Measurements from ENCODE around the gene CNIH3. TPM values are rescaled to one million over a fixed set of nuclear protein-coding genes. Genes with fewer than 3 reads are reported as not detected.

Gene CNIH3
- total RNA-seq, 1 experiment from 2014 or later: 1.8 TPM

- Histone ChIP-seq H3K27ac (ENCODE audit: low read depth, low read length) (no peak overlapping the region), H4K20me1 (ENCODE audit: insufficient read depth) (no peaks in the 10 kb centered on the region), H3K9me2 (ENCODE audit: insufficient read depth) (no peaks in the 10 kb centered on the region), H3K27me3 (ENCODE audit: insufficient read depth, low read length) (no peaks in the 10 kb centered on the region; the same call in 1 of the 2 replicates), H3K79me2 (ENCODE audit: insufficient read depth, low read length) (no peaks in the 10 kb centered on the region), H3K4me2 (ENCODE audit: low read length) (no peak overlapping the region), H3K9me3 (ENCODE audit: control insufficient read depth in 1 of 2, insufficient read depth in 1 of 2, low read depth in 1 of 2, low read length in 2 of 2) (no peaks in the 10 kb centered on the region), H3K9ac (ENCODE audit: low read length) (no peak overlapping the region), H3K36me3 (ENCODE audit: control insufficient read depth in 1 of 2, insufficient read depth in 2 of 2, low read length in 2 of 2) (no peaks in the 10 kb centered on the region), H2AFZ (ENCODE audit: low read depth, low read length, poor library complexity, severe bottlenecking) (no peak overlapping the region), H3K4me3 (replicated peaks in 1 of 2; ENCODE audit: low read depth in 1 of 2, low read length in 2 of 2) (no peak overlapping the region), H3K4me1 (ENCODE audit: control insufficient read depth in 1 of 2, insufficient read depth in 2 of 2, low read length in 2 of 2) (no peaks in the 10 kb centered on the region)
- ChIA-PET RAD21 (ENCODE audit: low non-redundant PET in 1 of 2, low total read pairs in 2 of 2, uncharacterized antibody in 2 of 2, unreplicated experiment in 2 of 2) (no interaction called here), CTCF (no interaction called here), POLR2A (no interaction called here)
- no peak for TF ChIP-seq SIN3A (IDR thresholded peaks at IDR 0.05; ENCODE audit: low read depth)
- TF ChIP-seq CTCF (IDR thresholded peaks at IDR 0.05 in 2 of 3, conservative IDR thresholded peaks at IDR 0.05 in 1 of 3; ENCODE audit: borderline replicate concordance in 1 of 3, insufficient read depth in 1 of 3, low read depth in 2 of 3, low read length in 2 of 3): no peak
- no peak for TF ChIP-seq ZFX (IDR thresholded peaks at IDR 0.05)
- TF ChIP-seq POLR2A (IDR thresholded peaks at IDR 0.05; ENCODE audit: borderline replicate concordance, extremely low read depth, insufficient read depth, insufficient read length): no peak
- TF ChIP-seq TCF7L2 (IDR thresholded peaks at IDR 0.05; ENCODE audit: borderline replicate concordance, extremely low read depth, insufficient read depth, insufficient read length): no peak
- TF ChIP-seq REST (IDR thresholded peaks at IDR 0.05; ENCODE audit: low read depth): no peak
- TF ChIP-seq ELF1 (IDR thresholded peaks at IDR 0.05; ENCODE audit: borderline replicate concordance, low read depth): no peak
- TF ChIP-seq YY1 (IDR thresholded peaks at IDR 0.05; ENCODE audit: extremely low read depth, insufficient replicate concordance, low read depth, low read length): no peak
- TF ChIP-seq SRF (IDR thresholded peaks at IDR 0.05; ENCODE audit: low read depth): no peak
- no peak for TF ChIP-seq CEBPB (IDR thresholded peaks at IDR 0.05; ENCODE audit: low read depth)
- TF ChIP-seq POLR2AphosphoS5 (IDR thresholded peaks at IDR 0.05; ENCODE audit: low read depth, low read length): no peak
- TF ChIP-seq ZNF274 (IDR thresholded peaks at IDR 0.05; ENCODE audit: low read depth, low read length): no peak
- TF ChIP-seq EGR1 (IDR thresholded peaks at IDR 0.05; ENCODE audit: low read depth): no peak
- no peak for TF ChIP-seq ZBTB33 (IDR thresholded peaks at IDR 0.05; ENCODE audit: extremely low read depth, insufficient replicate concordance, low read length)
- TF ChIP-seq EZH2 (IDR thresholded peaks at IDR 0.05): no peak
- intact Hi-C loops (cut with micrococcal nuclease): no loop called here
- ATAC-seq (no peak), DNase-seq (ENCODE audit: low read depth, low spot score) (no peak)
- no TSS peak for BruUV-seq (replicated peaks)
Measured at GRCh38 chr1:224676551-224676950, 60.4 kb downstream of the CNIH3 start.

Data from HCT116 (cell line).